AG04450 (cell line): Measurements from ENCODE around the gene UBXN4. TPM values are rescaled to one million over a fixed set of nuclear protein-coding genes. Genes with fewer than 3 reads are reported as not detected.

ENCODE experiments used
- CTCF ChIA-PET: fragments of 300-600, 350-600 bp; formaldehyde crosslinking; extraction: SDS; loops from one replicate; lab custom pipeline; 2022; ENCODE audit warnings: antibody characterized with exemption, inconsistent platforms; lab: Charles Lee
- POLR2A ChIA-PET: fragments of 350-600 bp; formaldehyde crosslinking; extraction: SDS; loops from one replicate; lab custom pipeline; 2021; ENCODE audit warnings: antibody characterized with exemption, inconsistent platforms; lab: Yijun Ruan, JAX
- DNase-seq: peaks from one replicate; pipeline ENCODE4 v3.0.0-alpha.2; 2011; ENCODE audit warnings: low read depth, low spot score
- H3K27ac ChIP-seq: one replicate; pipeline ENCODE4 v1.5.1; 2012; ENCODE audit warnings: low read depth, low read length, control low read depth
- H3K27me3 ChIP-seq: one replicate; pipeline ENCODE4 v1.6.0; 2012; ENCODE audit warnings: low read length; ENCODE audit not compliant: control insufficient read depth, insufficient read depth
- H3K4me3 ChIP-seq: 2 replicates; pipeline ENCODE4 v1.5.1; 2011; ENCODE audit warnings: mild to moderate bottlenecking, low read depth, low read length, control low read depth
- H3K9me3 ChIP-seq: 2 replicates; pipeline ENCODE4 v1.5.1; 2012; ENCODE audit warnings: low read length; ENCODE audit not compliant: control insufficient read depth, insufficient read depth
- polyA plus RNA-seq: library from polyadenylated mRNA; depleted of rRNA; stranded (reverse); fragments of >200 nt; gene quantifications from 2 replicates; pipeline ENCODE4 v1.2.3, GENCODE V29; 2011; rRNA removed
- small RNA-seq: library from RNA; depleted of rRNA; stranded (forward); fragments of <200 nt; gene quantifications from one replicate; pipeline ENCODE3, GENCODE V24; 2012; ENCODE audit warnings: low read depth; ENCODE audit not compliant: insufficient read length
- TF ChIP-seq, protein P1 (sequence below): IDR thresholded peaks from 2 replicates; pipeline ENCODE4 v1.5.1; 2011; ENCODE audit warnings: low read depth, low read length, control low read depth, inconsistent platforms

UBXN4 gene
- polyA plus RNA-seq, 1 experiment: 141 TPM

DNA sequence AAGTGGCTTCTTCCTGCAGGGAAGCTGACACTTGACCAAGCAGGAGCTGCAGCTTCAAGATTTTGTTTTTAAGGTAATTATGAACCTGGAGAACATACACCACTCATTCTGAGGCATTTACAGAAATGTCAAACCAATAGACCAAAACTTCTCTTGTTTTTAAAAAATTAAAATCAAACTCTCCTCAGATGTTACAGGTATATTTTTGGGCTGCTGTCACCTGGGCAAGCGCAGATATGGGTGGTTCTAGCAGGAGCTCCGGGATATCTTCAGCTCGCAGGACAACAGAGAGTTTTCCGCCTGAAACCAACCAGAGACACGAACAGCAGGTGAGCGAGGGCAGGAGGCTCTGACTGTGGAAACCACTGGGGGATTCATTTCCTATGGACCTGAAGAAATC, 91.2 kb downstream of the UBXN4 start:
- H3K27me3 ChIP-seq: no peaks in the 10 kb centered on the region
- no peak overlapping the region for H3K27ac ChIP-seq
- no peaks in the 10 kb centered on the region for H3K9me3 ChIP-seq
- H3K4me3 ChIP-seq: no peak overlapping the region
- TF ChIP-seq, protein P1, sequence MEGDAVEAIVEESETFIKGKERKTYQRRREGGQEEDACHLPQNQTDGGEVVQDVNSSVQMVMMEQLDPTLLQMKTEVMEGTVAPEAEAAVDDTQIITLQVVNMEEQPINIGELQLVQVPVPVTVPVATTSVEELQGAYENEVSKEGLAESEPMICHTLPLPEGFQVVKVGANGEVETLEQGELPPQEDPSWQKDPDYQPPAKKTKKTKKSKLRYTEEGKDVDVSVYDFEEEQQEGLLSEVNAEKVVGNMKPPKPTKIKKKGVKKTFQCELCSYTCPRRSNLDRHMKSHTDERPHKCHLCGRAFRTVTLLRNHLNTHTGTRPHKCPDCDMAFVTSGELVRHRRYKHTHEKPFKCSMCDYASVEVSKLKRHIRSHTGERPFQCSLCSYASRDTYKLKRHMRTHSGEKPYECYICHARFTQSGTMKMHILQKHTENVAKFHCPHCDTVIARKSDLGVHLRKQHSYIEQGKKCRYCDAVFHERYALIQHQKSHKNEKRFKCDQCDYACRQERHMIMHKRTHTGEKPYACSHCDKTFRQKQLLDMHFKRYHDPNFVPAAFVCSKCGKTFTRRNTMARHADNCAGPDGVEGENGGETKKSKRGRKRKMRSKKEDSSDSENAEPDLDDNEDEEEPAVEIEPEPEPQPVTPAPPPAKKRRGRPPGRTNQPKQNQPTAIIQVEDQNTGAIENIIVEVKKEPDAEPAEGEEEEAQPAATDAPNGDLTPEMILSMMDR: no peak
- CTCF ChIA-PET: no interaction called here
- DNase-seq: no peak
- POLR2A ChIA-PET: no interaction called here

Small RNAs within 50 kb of the gene (small RNA-seq; reads per million reads assigned to genes)
- gene RF00019: not detected

Other genes with a start within 250 kb of the UBXN4 start
- gene ZRANB3, start 210.6 kb upstream of the UBXN4 start, polyA plus RNA-seq: 2.8 and 4.0 TPM in 2 replicates
- gene R3HDM1, start 210.4 kb upstream of the UBXN4 start, polyA plus RNA-seq: 33.2 and 39.1 TPM in 2 replicates
- gene LCT, start 95.3 kb downstream of the UBXN4 start, polyA plus RNA-seq: not detected in 2 replicates
- gene MCM6, start 134.6 kb downstream of the UBXN4 start, polyA plus RNA-seq: 22.8 and 27.3 TPM in 2 replicates
- 66.7 and 91.6 TPM in 2 replicates for gene DARS1, start 243.8 kb downstream of the UBXN4 start, polyA plus RNA-seq